Gastroesophageal sphincter (tissue), 3 donors: ENCODE results near the gene RIOK3.

Experiments used
- CTCF ChIP-seq, 4 experiments: fragments of 200-600 bp in 2 of 4; fragments of 450-650 bp in 2 of 4; sonication (generic) in 1 of 4; IDR thresholded peaks; one replicate each; pipeline ENCODE4 v1.5.1; 2017 to 2019; ENCODE audit warnings: antibody characterized with exemption in 4 of 4, mild to moderate bottlenecking in 2 of 4, moderate library complexity in 2 of 4
- EP300 ChIP-seq: sonication (generic); formaldehyde crosslinking; IDR thresholded peaks from one replicate; pipeline ENCODE4 v1.6.1; 2017; ENCODE audit warnings: antibody characterized with exemption, mild to moderate bottlenecking
- POLR2A ChIP-seq, 2 donors: fragments of 450-650 bp; IDR thresholded peaks; one replicate each; pipeline ENCODE4 v1.6.1; 2017; ENCODE audit warnings: antibody characterized with exemption in 2 of 2, mild to moderate bottlenecking in 2 of 2, moderate library complexity in 1 of 2

- TF ChIP-seq EP300 (no peak), CTCF (IDR thresholded peaks at IDR 0.05) (no peak), POLR2A (IDR thresholded peaks at IDR 0.05) (no peak)
Measured at GRCh38 chr18:23442958-23443357, 10.1 kb upstream of the RIOK3 start.
